Neuronal stem cell (in vitro differentiated cells): ENCODE measurements around the gene SYCP2.

Experiments used
- DNase-seq: peaks from one replicate; pipeline ENCODE4 v3.0.0-alpha.2; 2013; ENCODE audit warnings: low spot score
- H2AFZ ChIP-seq: one replicate; pipeline ENCODE4 v1.6.1; 2013; ENCODE audit warnings: mild to moderate bottlenecking, low read length, inconsistent platforms
- H2AK5ac ChIP-seq: 2 replicates; pipeline ENCODE4 v1.6.1; 2013; ENCODE audit warnings: low read depth, mild to moderate bottlenecking, inconsistent platforms, low read length, moderate library complexity, mixed read lengths
- H2BK120ac ChIP-seq: 2 replicates; pipeline ENCODE4 v1.6.1; 2013; ENCODE audit warnings: low read depth, mild to moderate bottlenecking, inconsistent platforms, low read length, moderate library complexity, mixed read lengths
- H2BK12ac ChIP-seq: one replicate; pipeline ENCODE4 v1.6.1; 2013; ENCODE audit warnings: low read length, inconsistent platforms
- H2BK15ac ChIP-seq: 2 replicates; pipeline ENCODE4 v1.6.1; 2013; ENCODE audit warnings: mild to moderate bottlenecking, low read length, inconsistent platforms, mixed read lengths
- H2BK5ac ChIP-seq: one replicate; pipeline ENCODE4 v1.6.1; 2013; ENCODE audit warnings: inconsistent platforms, mild to moderate bottlenecking, low read length, moderate library complexity
- H3K14ac ChIP-seq: one replicate; pipeline ENCODE4 v1.6.1; 2013; ENCODE audit warnings: low read length, inconsistent platforms
- H3K18ac ChIP-seq: 2 replicates; pipeline ENCODE4 v1.6.1; 2013; ENCODE audit warnings: low read length, inconsistent platforms
- H3K23ac ChIP-seq: 2 replicates; pipeline ENCODE4 v1.6.1; 2013; ENCODE audit warnings: low read depth, mild to moderate bottlenecking, mixed read lengths, low read length, inconsistent platforms; ENCODE audit not compliant: poor library complexity
- H3K27ac ChIP-seq: replicated peaks from 3 replicates; pipeline ENCODE4 v1.5.1; 2013; ENCODE audit warnings: low read length, inconsistent platforms
- H3K27me3 ChIP-seq, 3 experiments: 2 replicates each; pipeline ENCODE4 v1.6.1; 2013; ENCODE audit warnings: low read length in 3 of 3, mild to moderate bottlenecking in 2 of 3, inconsistent platforms in 1 of 3, low read depth in 1 of 3, mixed read lengths in 1 of 3, moderate library complexity in 1 of 3; ENCODE audit not compliant: control insufficient read depth in 3 of 3, insufficient read depth in 3 of 3
- H3K36me3 ChIP-seq, 2 donors: replicated peaks in 1 of 2; 2 replicates each; pipeline ENCODE4 v1.6.1; 2013; ENCODE audit warnings: low read length in 2 of 2; ENCODE audit not compliant: control insufficient read depth in 2 of 2, insufficient read depth in 2 of 2
- H3K4ac ChIP-seq: 2 replicates; pipeline ENCODE4 v1.6.1; 2013; ENCODE audit warnings: inconsistent platforms, mild to moderate bottlenecking, low read length, moderate library complexity
- H3K4me1 ChIP-seq, 2 donors: 1 replicate in 1 of 2; 2 replicates in 1 of 2; pipeline ENCODE4 v1.6.1; 2013; ENCODE audit warnings: low read length in 2 of 2, low read depth in 1 of 2; ENCODE audit not compliant: control insufficient read depth in 2 of 2, insufficient read depth in 1 of 2
- H3K4me2 ChIP-seq: one replicate; pipeline ENCODE4 v1.6.1; 2013; ENCODE audit warnings: mild to moderate bottlenecking, low read length, inconsistent platforms; ENCODE audit not compliant: insufficient read depth, poor library complexity, severe bottlenecking
- H3K4me3 ChIP-seq, 2 donors: 2 replicates each; pipeline ENCODE4 v1.5.1; 2013; ENCODE audit warnings: low read length in 2 of 2, mild to moderate bottlenecking in 2 of 2, inconsistent platforms in 1 of 2, moderate library complexity in 1 of 2
- H3K79me1 ChIP-seq: one replicate; pipeline ENCODE4 v1.6.1; 2013; ENCODE audit warnings: low read depth, mild to moderate bottlenecking, inconsistent platforms, low read length, moderate library complexity
- H3K9ac ChIP-seq: one replicate; pipeline ENCODE4 v1.6.1; 2013; ENCODE audit warnings: mild to moderate bottlenecking, low read depth, low read length, inconsistent platforms; ENCODE audit not compliant: poor library complexity
- H3K9me3 ChIP-seq, 2 donors: replicated peaks in 1 of 2; 2 replicates each; pipeline versions ENCODE3 to v1.6.1; 2013; ENCODE audit warnings: low read length in 2 of 2, mild to moderate bottlenecking in 2 of 2, inconsistent platforms in 1 of 2, low read depth in 1 of 2, mixed read lengths in 1 of 2, moderate library complexity in 1 of 2; ENCODE audit not compliant: control insufficient read depth in 2 of 2, insufficient read depth in 1 of 2
- H4K8ac ChIP-seq: one replicate; pipeline ENCODE4 v1.6.1; 2013; ENCODE audit warnings: low read depth, mild to moderate bottlenecking, inconsistent platforms, low read length, moderate library complexity
- H4K91ac ChIP-seq: one replicate; pipeline ENCODE4 v1.6.1; 2013; ENCODE audit warnings: low read length, low read depth, mild to moderate bottlenecking, inconsistent platforms; ENCODE audit not compliant: poor library complexity
- WGBS, 2 donors: extraction: QIAGEN DNeasy Blood & Tissue Kit; methylation state at CpG; one replicate each; pipeline ENCODE4 v1.1.7; 2013; ENCODE audit warnings: missing lambda C conversion rate in 2 of 2, mixed read lengths in 1 of 2; ENCODE audit not compliant: insufficient read length in 2 of 2, insufficient replicate concordance in 1 of 2; ENCODE audit errors: extremely low coverage in 2 of 2; 5-methylcytosine and 5-hydroxymethylcytosine counted together

The SYCP2 gene

GRCh38 chr20:59976156-59976782 is 42.8 kb upstream of the SYCP2 start:
- no peak overlapping the region for H2BK12ac ChIP-seq
- H3K27ac ChIP-seq: no peak overlapping the region
- no peak overlapping the region for H2BK120ac ChIP-seq
- no peak overlapping the region for H3K4me2 ChIP-seq
- no peak overlapping the region for H3K14ac ChIP-seq
- H2BK5ac ChIP-seq: no peak overlapping the region
- no peaks in the 10 kb centered on the region for H3K79me1 ChIP-seq
- H3K9ac ChIP-seq: no peak overlapping the region
- no peak overlapping the region for H2BK15ac ChIP-seq
- no peak overlapping the region for H4K8ac ChIP-seq
- no CpG with 5 or more reads among the region's 6 CpGs for WGBS, 2 donors
- no peaks in the 10 kb centered on the region for H3K4me1 ChIP-seq
- H2AK5ac ChIP-seq: no peak overlapping the region
- no peaks in the 10 kb centered on the region for H3K36me3 ChIP-seq
- H3K23ac ChIP-seq: no peak overlapping the region
- no peak for DNase-seq
- H4K91ac ChIP-seq: no peak overlapping the region
- no peaks in the 10 kb centered on the region for H3K27me3 ChIP-seq
- no peaks in the 10 kb centered on the region for H3K9me3 ChIP-seq
- no peak overlapping the region for H2AFZ ChIP-seq
- no peak overlapping the region for H3K4me3 ChIP-seq
- H3K4ac ChIP-seq: no peak overlapping the region
- no peak overlapping the region for H3K18ac ChIP-seq

GRCh38 chr20:59972037-59972801 is 38.8 kb upstream of the SYCP2 start:
- Histone ChIP-seq H2AK5ac (no peak overlapping the region), H3K4ac (no peak overlapping the region), H3K9me3 (no peaks in the 10 kb centered on the region), H3K9ac (no peak overlapping the region), H2BK12ac (no peak overlapping the region), H3K79me1 (no peaks in the 10 kb centered on the region), H3K18ac (no peak overlapping the region), H4K91ac (no peak overlapping the region), H3K27ac (no peak overlapping the region), H3K4me1 (no peaks in the 10 kb centered on the region), H2BK5ac (no peak overlapping the region), H3K36me3 (no peaks in the 10 kb centered on the region), H3K23ac (no peak overlapping the region), H4K8ac (no peak overlapping the region), H2BK15ac (no peak overlapping the region), H2AFZ (no peak overlapping the region), H3K4me3 (no peak overlapping the region), H3K27me3 (no peaks in the 10 kb centered on the region), H3K14ac (no peak overlapping the region), H3K4me2 (no peak overlapping the region), H2BK120ac (no peak overlapping the region)
- DNase-seq: no peak
- no CpG with 5 or more reads among the region's 12 CpGs for WGBS, 2 donors

GRCh38 chr20:59971428-59971827 is 38.0 kb upstream of the SYCP2 start:
- Histone ChIP-seq H3K9ac (no peak overlapping the region), H3K27me3 (no peaks in the 10 kb centered on the region), H3K23ac (no peak overlapping the region), H3K4me3 (no peak overlapping the region), H3K36me3 (no peaks in the 10 kb centered on the region), H4K91ac (no peak overlapping the region), H2BK120ac (no peak overlapping the region), H3K9me3 (no peaks in the 10 kb centered on the region), H3K4me2 (no peak overlapping the region), H2AFZ (no peak overlapping the region), H2BK5ac (no peak overlapping the region), H2BK15ac (no peak overlapping the region), H3K4ac (no peak overlapping the region), H2AK5ac (no peak overlapping the region), H4K8ac (no peak overlapping the region), H2BK12ac (no peak overlapping the region), H3K4me1 (no peaks in the 10 kb centered on the region), H3K79me1 (no peaks in the 10 kb centered on the region), H3K18ac (no peak overlapping the region), H3K27ac (no peak overlapping the region), H3K14ac (no peak overlapping the region)
- DNase-seq: no peak
- no CpG with 5 or more reads among the region's 1 CpG for WGBS, 2 donors

GRCh38 chr20:59966428-59966827 is 33.0 kb upstream of the SYCP2 start:
- Histone ChIP-seq H3K14ac (no peak overlapping the region), H2AK5ac (no peak overlapping the region), H3K4ac (no peak overlapping the region), H3K9me3 (no peaks in the 10 kb centered on the region), H3K18ac (no peak overlapping the region), H3K4me1 (no peaks in the 10 kb centered on the region), H2BK5ac (no peak overlapping the region), H2BK12ac (no peak overlapping the region), H3K23ac (no peak overlapping the region), H2AFZ (no peak overlapping the region), H3K27me3 (no peaks in the 10 kb centered on the region), H3K27ac (no peak overlapping the region), H3K4me3 (no peak overlapping the region), H2BK15ac (no peak overlapping the region), H3K36me3 (no peaks in the 10 kb centered on the region), H4K91ac (no peak overlapping the region), H2BK120ac (no peak overlapping the region), H3K9ac (no peak overlapping the region), H3K79me1 (no peaks in the 10 kb centered on the region), H3K4me2 (no peak overlapping the region), H4K8ac (no peak overlapping the region)
- WGBS, 2 donors: no CpG with 5 or more reads among the region's 3 CpGs
- no peak for DNase-seq
